ENCODE measurements around the gene UBE2D2. TPM values are rescaled to one million over a fixed set of nuclear protein-coding genes. Genes with fewer than 3 reads are reported as not detected.
A peak's percentile ranks its signal among the peaks of the same experiment; 100 is the strongest.

Gene UBE2D2
- total RNA-seq, 1 experiment from 2014 or later: 193 TPM

GRCh38 chr5:139638736-139639618 is 77.8 kb downstream of the UBE2D2 start:
- Histone ChIP-seq H3K4me1 (peaks cover 63% of the 10 kb centered on the region), H3K36me3 (ENCODE audit: control insufficient read depth, insufficient read depth, low read length) (no peaks in the 10 kb centered on the region), H3K4me3 (ENCODE audit: low read depth, low read length) (no peak overlapping the region), H3K9me3 (no peaks in the 10 kb centered on the region), H3K27me3 (replicated peaks; ENCODE audit: control insufficient read depth, insufficient read depth, low read length) (no peaks in the 10 kb centered on the region)
- TF ChIP-seq CTCF (IDR thresholded peaks at IDR 0.05; ENCODE audit: insufficient read depth in 1 of 2, low read depth in 1 of 2, low read length in 1 of 2, severe bottlenecking in 1 of 2, unreplicated experiment in 1 of 2): no peak
- Mint-ChIP-seq H3K9me3 (ENCODE audit: unreplicated experiment) (no peaks in the 10 kb centered on the region), H3K27ac (ENCODE audit: unreplicated experiment) (peak overlapping the region; percentile 55), H3K4me3 (ENCODE audit: unreplicated experiment) (no peak overlapping the region), H3K36me3 (ENCODE audit: insufficient read depth, unreplicated experiment) (peaks cover 73% of the 10 kb centered on the region), H3K4me1 (ENCODE audit: low read depth, unreplicated experiment) (peaks cover 66% of the 10 kb centered on the region), H3K27me3 (ENCODE audit: insufficient read depth, unreplicated experiment) (no peaks in the 10 kb centered on the region)
- no TSS peak for BruUV-seq (replicated peaks)
- ChIA-PET POLR2A (interaction anchor here (1.6 kb wide), 1 partner anchor 9 kb away, joined by 3 read pairs; the partner anchor contains the start of gene CXXC5), CTCF (interaction anchor here (1.2 kb wide), 1 partner anchor 9 kb away, joined by 7 read pairs; the partner anchor contains the start of gene CXXC5)
- intact Hi-C loops (cut with micrococcal nuclease; ENCODE audit: unreplicated experiment): no loop called here
- DNase-seq: no peak

GRCh38 chr5:139639619-139640380 is 78.7 kb downstream of the UBE2D2 start:
- TF ChIP-seq CTCF (IDR thresholded peaks at IDR 0.05; ENCODE audit: insufficient read depth in 1 of 2, low read depth in 1 of 2, low read length in 1 of 2, severe bottlenecking in 1 of 2, unreplicated experiment in 1 of 2): no peak
- Mint-ChIP-seq H3K9me3 (ENCODE audit: unreplicated experiment) (no peaks in the 10 kb centered on the region), H3K27me3 (ENCODE audit: insufficient read depth, unreplicated experiment) (no peaks in the 10 kb centered on the region), H3K4me1 (ENCODE audit: low read depth, unreplicated experiment) (peaks cover 74% of the 10 kb centered on the region), H3K36me3 (ENCODE audit: insufficient read depth, unreplicated experiment) (peaks cover 65% of the 10 kb centered on the region), H3K27ac (ENCODE audit: unreplicated experiment) (peak overlapping the region; percentile 96), H3K4me3 (ENCODE audit: unreplicated experiment) (no peak overlapping the region)
- Histone ChIP-seq H3K4me1 (peaks cover 71% of the 10 kb centered on the region), H3K36me3 (ENCODE audit: control insufficient read depth, insufficient read depth, low read length) (no peaks in the 10 kb centered on the region), H3K27me3 (replicated peaks; ENCODE audit: control insufficient read depth, insufficient read depth, low read length) (no peaks in the 10 kb centered on the region), H3K9me3 (no peaks in the 10 kb centered on the region), H3K4me3 (ENCODE audit: low read depth, low read length) (no peak overlapping the region)
- POLR2A ChIA-PET: no interaction called here
- peak in 1 of 2 experiments; percentile 28 for DNase-seq
- CTCF ChIA-PET: no interaction called here
- intact Hi-C loops (cut with micrococcal nuclease; ENCODE audit: unreplicated experiment): loop anchor here (10.0 kb wide), 1 partner anchor 465 kb away; no protein-coding TSS in a partner anchor
- BruUV-seq (replicated peaks): no TSS peak

DNA sequence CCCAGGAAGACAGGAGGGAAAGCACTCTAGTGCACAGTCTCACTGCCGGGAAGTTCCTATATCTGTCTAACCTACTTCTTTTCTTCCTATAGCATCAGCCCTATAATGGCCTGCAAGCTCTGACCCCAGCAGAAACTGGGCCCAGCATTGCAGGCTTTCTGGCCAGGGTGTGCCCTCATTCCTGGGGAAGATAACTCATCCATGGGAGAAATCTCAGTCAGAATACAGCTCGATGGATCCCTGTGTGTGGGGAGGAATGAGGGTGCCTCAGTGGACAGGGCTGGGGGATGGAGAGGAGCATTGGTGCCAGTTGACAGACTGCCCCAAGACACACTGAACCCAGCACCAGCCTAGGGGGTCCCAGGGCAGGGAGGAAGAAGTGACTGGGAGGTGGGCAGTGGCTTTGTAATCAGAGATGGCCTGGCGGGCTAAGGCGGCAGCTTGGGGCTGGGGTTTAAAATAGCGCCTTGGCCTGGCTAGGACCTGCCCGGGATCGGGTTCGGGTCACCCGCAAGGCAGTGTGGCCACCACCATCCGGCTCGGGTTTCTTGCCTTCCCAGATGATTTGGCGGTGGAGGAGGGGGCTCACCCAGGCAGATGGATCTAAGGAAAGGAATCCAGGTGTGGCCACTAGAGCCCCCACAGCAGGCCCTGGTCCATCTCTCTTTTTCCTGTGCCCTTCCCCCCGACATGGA is 79.4 kb downstream of the UBE2D2 start:
- intact Hi-C loops (cut with micrococcal nuclease; ENCODE audit: unreplicated experiment): loop anchor here (10.0 kb wide), 1 partner anchor 464 kb away; no protein-coding TSS in a partner anchor
- BruUV-seq (replicated peaks): no TSS peak
- TF ChIP-seq CTCF (IDR thresholded peaks at IDR 0.05; ENCODE audit: insufficient read depth in 1 of 2, low read depth in 1 of 2, low read length in 1 of 2, severe bottlenecking in 1 of 2, unreplicated experiment in 1 of 2): no peak
- Mint-ChIP-seq H3K27ac (ENCODE audit: unreplicated experiment) (peak overlapping the region; percentile 96), H3K36me3 (ENCODE audit: insufficient read depth, unreplicated experiment) (peaks cover 59% of the 10 kb centered on the region), H3K4me3 (ENCODE audit: unreplicated experiment) (no peak overlapping the region), H3K4me1 (ENCODE audit: low read depth, unreplicated experiment) (peaks cover 79% of the 10 kb centered on the region), H3K9me3 (ENCODE audit: unreplicated experiment) (no peaks in the 10 kb centered on the region), H3K27me3 (ENCODE audit: insufficient read depth, unreplicated experiment) (no peaks in the 10 kb centered on the region)
- Histone ChIP-seq H3K36me3 (ENCODE audit: control insufficient read depth, insufficient read depth, low read length) (no peaks in the 10 kb centered on the region), H3K4me1 (peaks cover 77% of the 10 kb centered on the region), H3K27me3 (replicated peaks; ENCODE audit: control insufficient read depth, insufficient read depth, low read length) (no peaks in the 10 kb centered on the region), H3K9me3 (no peaks in the 10 kb centered on the region), H3K4me3 (ENCODE audit: low read depth, low read length) (no peak overlapping the region)
- DNase-seq: peak in 1 of 2 experiments; percentile 35
- CTCF ChIA-PET: no interaction called here
- POLR2A ChIA-PET: no interaction called here
